ENCODE data around the gene FARS2.

Gene FARS2

GRCh38 chr6:5439749-5440148 is 178.4 kb downstream of the FARS2 start:
- DNase-seq (ENCODE audit: low read depth) = peak; percentile 14
- TF ChIP-seq CTCF (conservative IDR thresholded peaks at IDR 0.05; ENCODE audit: low read depth, low read length) = no peak
- no peak overlapping the region for H3K4me3 ChIP-seq (ENCODE audit: low read depth, low read length)

GRCh38 chr6:5442319-5442718 is 181.0 kb downstream of the FARS2 start:
- no peak for TF ChIP-seq CTCF (conservative IDR thresholded peaks at IDR 0.05; ENCODE audit: low read depth, low read length)
- H3K4me3 ChIP-seq (ENCODE audit: low read depth, low read length) = no peak overlapping the region
- no peak for DNase-seq (ENCODE audit: low read depth)

- DNase-seq (ENCODE audit: low read depth) = no peak
- no peak overlapping the region for H3K4me3 ChIP-seq (ENCODE audit: low read depth, low read length)
- no peak for TF ChIP-seq CTCF (conservative IDR thresholded peaks at IDR 0.05; ENCODE audit: low read depth, low read length)
Measured at GRCh38 chr6:5442916-5443315, 181.6 kb downstream of the FARS2 start.

GRCh38 chr6:5443491-5443890 is 182.2 kb downstream of the FARS2 start:
- TF ChIP-seq CTCF (conservative IDR thresholded peaks at IDR 0.05; ENCODE audit: low read depth, low read length) = no peak
- H3K4me3 ChIP-seq (ENCODE audit: low read depth, low read length) = no peak overlapping the region
- no peak for DNase-seq (ENCODE audit: low read depth)

GRCh38 chr6:5446362-5447075 is 185.2 kb downstream of the FARS2 start:
- no peak for DNase-seq (ENCODE audit: low read depth)
- TF ChIP-seq CTCF (conservative IDR thresholded peaks at IDR 0.05; ENCODE audit: low read depth, low read length) = no peak

GRCh38 chr6:5447921-5448320 is 186.6 kb downstream of the FARS2 start:
- no peak overlapping the region for H3K4me3 ChIP-seq (ENCODE audit: low read depth, low read length)
- no peak for TF ChIP-seq CTCF (conservative IDR thresholded peaks at IDR 0.05; ENCODE audit: low read depth, low read length)
- no peak for DNase-seq (ENCODE audit: low read depth)

More at GRCh38 chr6:5446362-5447075, 185.2 kb downstream of the FARS2 start:
- no peak overlapping the region for H3K4me3 ChIP-seq (ENCODE audit: low read depth, low read length)

GRCh38 chr6:5450073-5450472 is 188.8 kb downstream of the FARS2 start:
- H3K4me3 ChIP-seq (ENCODE audit: low read depth, low read length) = no peak overlapping the region
- no peak for TF ChIP-seq CTCF (conservative IDR thresholded peaks at IDR 0.05; ENCODE audit: low read depth, low read length)
- no peak for DNase-seq (ENCODE audit: low read depth)
